SU-DHL-6 (cell line): ENCODE measurements around the gene ZSCAN2.
"Not testable (repeated sequence)": the region's sequence is repeated elsewhere in the genome, so short reads cannot be mapped to it uniquely, and the experiment has no call there.

Source experiments
- H2AFZ ChIP-seq: fragments of 200-600 bp; sonication (generic); 2 replicates; pipeline ENCODE4 v1.6.1; 2014; ENCODE audit warnings: low read depth, mild to moderate bottlenecking, moderate library complexity, mixed read lengths, antibody characterized with exemption, low read length; ENCODE audit not compliant: severe bottlenecking
- H3F3A ChIP-seq: fragments of 200-600 bp; shearing (Covaris generic); 2 replicates; pipeline ENCODE4 v1.6.0; 2016; ENCODE audit warnings: antibody characterized with exemption, mild to moderate bottlenecking; ENCODE audit not compliant: insufficient read depth
- H3K27ac ChIP-seq: fragments of 200-600 bp; sonication (generic); 2 replicates; pipeline ENCODE4 v1.5.1; 2016; ENCODE audit warnings: low read depth, mild to moderate bottlenecking, low read length, moderate library complexity, mixed read lengths
- H3K27me3 ChIP-seq: fragments of 200-600 bp; sonication (generic), shearing (Covaris generic); 2 replicates; pipeline ENCODE4 v1.6.0; 2014; ENCODE audit warnings: mild to moderate bottlenecking, low read length
- H3K36me3 ChIP-seq: fragments of 200-600 bp; sonication (generic); 2 replicates; pipeline ENCODE4 v1.6.1; 2014; ENCODE audit warnings: mild to moderate bottlenecking, low read length, mixed read lengths
- H3K4me2 ChIP-seq: fragments of 300-600, 200-600 bp; shearing (Covaris generic), sonication (generic); 2 replicates; pipeline ENCODE4 v1.6.0; 2014; ENCODE audit warnings: low read length, low read depth, mild to moderate bottlenecking; ENCODE audit not compliant: poor library complexity, severe bottlenecking
- H3K4me3 ChIP-seq: fragments of 200-600 bp; sonication (generic); 2 replicates; pipeline ENCODE4 v1.5.1; 2014; ENCODE audit warnings: antibody characterized with exemption, low read length, mild to moderate bottlenecking, mixed read lengths; ENCODE audit not compliant: insufficient read depth, poor library complexity, severe bottlenecking
- H3K79me2 ChIP-seq: fragments of 200-600 bp; sonication (generic); 2 replicates; pipeline ENCODE4 v1.6.1; 2014; ENCODE audit warnings: mild to moderate bottlenecking, low read length, moderate library complexity; ENCODE audit not compliant: insufficient read depth
- H3K9ac ChIP-seq: fragments of 200-600 bp; sonication (generic); 2 replicates; pipeline ENCODE4 v1.7.0; 2014; ENCODE audit warnings: mild to moderate bottlenecking, low read length
- H3K9me2 ChIP-seq: fragments of 200-600 bp; sonication (generic); replicated peaks from 2 replicates; pipeline ENCODE4 v1.6.1; 2014; ENCODE audit warnings: low read length; ENCODE audit not compliant: insufficient read depth
- H3K9me3 ChIP-seq: fragments of 200-600 bp; sonication (generic); 2 replicates; pipeline ENCODE4 v1.6.1; 2014; ENCODE audit warnings: low read length, mixed read lengths; ENCODE audit not compliant: insufficient read depth
- H4K20me1 ChIP-seq: fragments of 200-600 bp; sonication (generic); 2 replicates; pipeline ENCODE4 v1.6.1; 2014; ENCODE audit warnings: low read depth, mild to moderate bottlenecking, antibody characterized with exemption, low read length, moderate library complexity, mixed read lengths
- CTCF ChIP-seq: fragments of 200-600 bp; sonication (generic); IDR thresholded peaks from one replicate; pipeline ENCODE4 v1.5.1; 2017; ENCODE audit warnings: antibody characterized with exemption, mild to moderate bottlenecking, low read length, moderate library complexity; ENCODE audit not compliant: insufficient read depth, poor library complexity, severe bottlenecking
- EZH2phosphoT487 ChIP-seq: fragments of 200-600 bp; sonication (generic), shearing (Covaris generic); conservative IDR thresholded peaks from 2 replicates; pipeline ENCODE4 v1.6.1; 2018; ENCODE audit warnings: mild to moderate bottlenecking, antibody characterized with exemption, low read length, moderate library complexity, mixed read lengths

The ZSCAN2 gene

GRCh38 chr15:84570164-84570735 is 30.6 kb upstream of the ZSCAN2 start:
- no peak for TF ChIP-seq EZH2phosphoT487
- TF ChIP-seq CTCF = no peak
- Histone ChIP-seq H3K9ac (peak overlapping the region; percentile 53), H3F3A (0 out of 2 replicates have a peak, but pooled peaks cover 9% of the 10 kb centered on the region), H3K9me2 (no peaks in the 10 kb centered on the region), H3K4me2 (peak overlapping the region; percentile 51), H2AFZ (peak overlapping the region; percentile 87), H3K9me3 (no peaks in the 10 kb centered on the region), H3K27ac (no peak overlapping the region), H3K4me3 (peak overlapping the region; percentile 51), H4K20me1 (no peaks in the 10 kb centered on the region), H3K36me3 (no peaks in the 10 kb centered on the region), H3K79me2 (no peaks in the 10 kb centered on the region), H3K27me3 (no peaks in the 10 kb centered on the region)

- Histone ChIP-seq H3K9me3 (no peaks in the 10 kb centered on the region), H3F3A (0 out of 2 replicates have a peak, but pooled peaks cover 9% of the 10 kb centered on the region), H4K20me1 (no peaks in the 10 kb centered on the region), H3K79me2 (no peaks in the 10 kb centered on the region), H3K9me2 (no peaks in the 10 kb centered on the region), H3K27ac (no peak overlapping the region), H3K27me3 (no peaks in the 10 kb centered on the region), H3K9ac (no peak overlapping the region), H3K4me3 (no peak overlapping the region), H3K36me3 (no peaks in the 10 kb centered on the region), H2AFZ (no peak overlapping the region), H3K4me2 (no peak overlapping the region)
- TF ChIP-seq EZH2phosphoT487 (no peak), CTCF (no peak)
Measured at GRCh38 chr15:84572231-84572630, 28.6 kb upstream of the ZSCAN2 start.

GRCh38 chr15:84575493-84575892 is 25.3 kb upstream of the ZSCAN2 start:
- no peaks in the 10 kb centered on the region for H3K27me3 ChIP-seq
- no peak overlapping the region for H3K9ac ChIP-seq
- H3K4me3 ChIP-seq = no peak overlapping the region
- H3K27ac ChIP-seq = no peak overlapping the region
- H4K20me1 ChIP-seq = no peaks in the 10 kb centered on the region
- no peaks in the 10 kb centered on the region for H3K9me3 ChIP-seq
- no peaks in the 10 kb centered on the region for H3K36me3 ChIP-seq
- no peaks in the 10 kb centered on the region for H3K9me2 ChIP-seq
- H3K79me2 ChIP-seq = no peaks in the 10 kb centered on the region
- H3K4me2 ChIP-seq = no peak overlapping the region
- TF ChIP-seq CTCF = no peak
- TF ChIP-seq EZH2phosphoT487 = no peak
- 0 out of 2 replicates have a peak, but pooled peaks cover 9% of the 10 kb centered on the region for H3F3A ChIP-seq
- no peak overlapping the region for H2AFZ ChIP-seq

- H3K9ac ChIP-seq, H3K9me3 ChIP-seq, H4K20me1 ChIP-seq, H3K4me3 ChIP-seq, H2AFZ ChIP-seq, H3K4me2 ChIP-seq, H3K9me2 ChIP-seq, H3K27ac ChIP-seq, H3K36me3 ChIP-seq, H3F3A ChIP-seq, H3K79me2 ChIP-seq, H3K27me3 ChIP-seq: not testable (repeated sequence)
Measured at GRCh38 chr15:84577891-84578290, 22.9 kb upstream of the ZSCAN2 start.

GRCh38 chr15:84579261-84579721 is 21.5 kb upstream of the ZSCAN2 start:
- H3K4me2 ChIP-seq, H3K79me2 ChIP-seq, H3K36me3 ChIP-seq, H3K9me2 ChIP-seq, H3K4me3 ChIP-seq, H3F3A ChIP-seq, H3K9me3 ChIP-seq, H2AFZ ChIP-seq, H3K27ac ChIP-seq, H3K27me3 ChIP-seq, H3K9ac ChIP-seq, H4K20me1 ChIP-seq: not testable (repeated sequence)
